Stimulated activated CD4-positive, alpha-beta T cell treated with anti-CD3 and anti-CD28 coated beads, Interleukin-1b, Interleukin-23, amount 100 ng/mL, for 48 hours (primary cell): ENCODE results near the gene TSHZ2.

ENCODE experiments used
- DNase-seq: peaks from one replicate; pipeline ENCODE4 v3.0.0-alpha.2; 2020

The TSHZ2 gene

GRCh38 chr20:53170196-53170595 lies 198.0 kb downstream of the TSHZ2 start:
- DNase-seq: no peak

- DNase-seq: no peak
Measured at GRCh38 chr20:53171065-53171464, 198.9 kb downstream of the TSHZ2 start.

GRCh38 chr20:53174454-53174853 lies 202.3 kb downstream of the TSHZ2 start:
- DNase-seq: no peak

GRCh38 chr20:53175135-53175780 lies 203.1 kb downstream of the TSHZ2 start:
- DNase-seq: no peak

GRCh38 chr20:53176134-53176533 lies 204.0 kb downstream of the TSHZ2 start:
- DNase-seq: no peak

GRCh38 chr20:53177687-53178086 lies 205.5 kb downstream of the TSHZ2 start:
- DNase-seq: no peak

GRCh38 chr20:53179749-53180148 lies 207.6 kb downstream of the TSHZ2 start:
- DNase-seq: no peak

- DNase-seq: no peak
Measured at GRCh38 chr20:53180928-53181362, 208.8 kb downstream of the TSHZ2 start.

- no peak for DNase-seq
Measured at GRCh38 chr20:53181866-53182376, 209.8 kb downstream of the TSHZ2 start.

- no peak for DNase-seq
Measured at GRCh38 chr20:53183181-53183580, 211.0 kb downstream of the TSHZ2 start.

GRCh38 chr20:53186635-53187034 lies 214.5 kb downstream of the TSHZ2 start:
- no peak for DNase-seq

- DNase-seq: no peak
Measured at GRCh38 chr20:53187392-53188068, 215.4 kb downstream of the TSHZ2 start.

- no peak for DNase-seq
Measured at GRCh38 chr20:53190225-53190624, 218.1 kb downstream of the TSHZ2 start.

GRCh38 chr20:53191957-53192356 lies 219.8 kb downstream of the TSHZ2 start:
- DNase-seq: no peak

GRCh38 chr20:53194306-53195290 lies 222.4 kb downstream of the TSHZ2 start:
- DNase-seq: no peak

- no peak for DNase-seq
Measured at GRCh38 chr20:53195876-53196610, 223.9 kb downstream of the TSHZ2 start.

GRCh38 chr20:53201588-53201987 lies 229.4 kb downstream of the TSHZ2 start:
- no peak for DNase-seq

GRCh38 chr20:53202777-53203176 lies 230.6 kb downstream of the TSHZ2 start:
- DNase-seq: no peak

- DNase-seq: no peak
Measured at GRCh38 chr20:53205046-53205445, 232.9 kb downstream of the TSHZ2 start.

GRCh38 chr20:53208110-53208832 lies 236.1 kb downstream of the TSHZ2 start:
- DNase-seq: peak; percentile 17

- no peak for DNase-seq
Measured at GRCh38 chr20:53210041-53210440, 237.9 kb downstream of the TSHZ2 start.

GRCh38 chr20:53210931-53211330 lies 238.8 kb downstream of the TSHZ2 start:
- DNase-seq: no peak
